Measurements from ENCODE around the gene ASGR2.
A peak's percentile ranks its signal among the peaks of the same experiment; 100 is the strongest.

Gene ASGR2

DNA sequence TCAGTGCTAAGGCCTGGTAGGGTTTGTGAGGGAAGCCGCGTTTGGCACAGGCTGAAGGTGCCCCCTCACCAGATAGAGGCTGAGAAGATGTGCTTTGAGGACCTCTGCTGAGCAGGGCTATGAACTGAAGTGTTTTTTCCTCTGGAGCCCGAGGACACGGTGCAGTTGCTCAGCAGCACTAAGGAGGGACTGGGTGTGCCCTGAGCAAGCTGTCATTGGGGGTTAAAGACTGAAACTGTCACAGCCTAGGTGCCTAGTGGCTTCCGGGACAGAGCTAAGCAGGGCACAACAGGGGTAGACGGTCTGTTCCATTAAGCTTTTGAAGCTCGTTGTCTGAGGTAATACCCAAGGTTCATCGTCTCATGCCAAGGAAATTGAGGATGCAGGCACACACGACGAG, 24.8 kb upstream of the ASGR2 start:
- no peak overlapping the region for H3K4me3 ChIP-seq (ENCODE audit: low read depth, low read length)
- no peak for TF ChIP-seq CTCF (IDR thresholded peaks at IDR 0.05; ENCODE audit: borderline replicate concordance, insufficient read depth, low read depth, low read length)

GRCh38 chr17:7138800-7139381, 24.3 kb upstream of the ASGR2 start:
- no peak overlapping the region for H3K4me3 ChIP-seq (ENCODE audit: low read depth, low read length)

GRCh38 chr17:7137171-7137943, 22.7 kb upstream of the ASGR2 start:
- no peak overlapping the region for H3K4me3 ChIP-seq (ENCODE audit: low read depth, low read length)
- TF ChIP-seq CTCF (IDR thresholded peaks at IDR 0.05; ENCODE audit: borderline replicate concordance, insufficient read depth, low read depth, low read length), result no peak

More at GRCh38 chr17:7138800-7139381, 24.3 kb upstream of the ASGR2 start:
- no peak for TF ChIP-seq CTCF (IDR thresholded peaks at IDR 0.05; ENCODE audit: borderline replicate concordance, insufficient read depth, low read depth, low read length)

GRCh38 chr17:7136266-7136877, 21.8 kb upstream of the ASGR2 start:
- no peak overlapping the region for H3K4me3 ChIP-seq (ENCODE audit: low read depth, low read length)
- peak; percentile 73 for TF ChIP-seq CTCF (IDR thresholded peaks at IDR 0.05; ENCODE audit: borderline replicate concordance, insufficient read depth, low read depth, low read length)

DNA sequence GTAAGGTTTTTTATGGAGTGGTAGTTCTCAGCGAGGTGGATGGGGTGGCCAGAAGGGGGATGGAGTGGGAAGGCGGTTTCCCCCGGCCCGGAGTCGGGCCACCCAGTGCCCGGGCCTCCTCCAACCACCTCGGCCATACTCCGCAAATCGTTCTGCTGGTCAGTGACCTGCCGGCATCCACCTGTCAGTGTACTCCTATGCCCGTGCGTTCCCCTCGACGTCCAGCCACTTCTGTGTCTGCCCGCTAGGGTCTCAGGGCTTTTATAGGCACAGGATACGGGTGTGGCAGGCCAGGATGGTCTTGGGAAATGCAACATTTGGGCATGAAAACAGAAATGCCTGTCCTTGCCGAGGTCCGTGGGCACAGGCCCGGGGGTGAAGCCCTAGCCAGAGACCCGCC, 19.3 kb upstream of the ASGR2 start:
- no peak for TF ChIP-seq CTCF (IDR thresholded peaks at IDR 0.05; ENCODE audit: borderline replicate concordance, insufficient read depth, low read depth, low read length)
- H3K4me3 ChIP-seq (ENCODE audit: low read depth, low read length), result no peak overlapping the region

- H3K4me3 ChIP-seq (ENCODE audit: low read depth, low read length), result no peak overlapping the region
- peak; percentile 64 for TF ChIP-seq CTCF (IDR thresholded peaks at IDR 0.05; ENCODE audit: borderline replicate concordance, insufficient read depth, low read depth, low read length)
Observed at GRCh38 chr17:7133424-7133823, 18.8 kb upstream of the ASGR2 start.

All from GM12875 (cell line).